GM12891 (cell line): ENCODE data around the gene CFHR4. TPM values are rescaled to one million over a fixed set of nuclear protein-coding genes. Genes with fewer than 3 reads are reported as not detected.
"Not testable (repeated sequence)": the region's sequence is repeated elsewhere in the genome, so short reads cannot be mapped to it uniquely, and the experiment has no call there.

Source experiments
- DNase-seq: peaks from one replicate; pipeline ENCODE4 v3.0.0; 2011; ENCODE audit warnings: low spot score; ENCODE audit not compliant: insufficient read length
- FAIRE-seq: peaks from 2 replicates; lab custom pipeline; 2011; peaks lifted over from hg19 to GRCh38; lab: Jason Lieb, UNC
- PAX5 ChIP-seq: IDR thresholded peaks from 2 replicates; pipeline ENCODE4 v1.6.1; 2011; ENCODE audit warnings: low read length, moderate library complexity, mild to moderate bottlenecking; ENCODE audit not compliant: insufficient read depth, severe bottlenecking
- POLR2A ChIP-seq: IDR thresholded peaks from 2 replicates; pipeline ENCODE4 v1.6.1; 2011; ENCODE audit warnings: low read depth, low read length, control low read depth
- POLR2AphosphoS5 ChIP-seq: IDR thresholded peaks from 2 replicates; pipeline ENCODE4 v1.6.1; 2011; ENCODE audit warnings: low read depth, low read length, control low read depth
- POU2F2 ChIP-seq: IDR thresholded peaks from 2 replicates; pipeline ENCODE4 v1.6.1; 2011; ENCODE audit warnings: low read depth, mild to moderate bottlenecking, control low read depth, low read length, moderate library complexity
- SPI1 ChIP-seq: IDR thresholded peaks from 2 replicates; pipeline ENCODE4 v1.6.1; 2011; ENCODE audit warnings: low read depth, low read length, control low read depth
- TAF1 ChIP-seq: IDR thresholded peaks from 2 replicates; pipeline ENCODE4 v1.6.1; 2011; ENCODE audit warnings: low read depth, low read length, control low read depth
- polyA plus RNA-seq: library from polyadenylated mRNA; unstranded; fragments of >200 nt; gene quantifications from one replicate; pipeline ENCODE4 v1.2.1, GENCODE V29; 2012; ENCODE audit warnings: low read depth, missing spikeins, inconsistent platforms; ENCODE audit not compliant: missing spikeins

Gene CFHR4
- not detected for polyA plus RNA-seq

DNA sequence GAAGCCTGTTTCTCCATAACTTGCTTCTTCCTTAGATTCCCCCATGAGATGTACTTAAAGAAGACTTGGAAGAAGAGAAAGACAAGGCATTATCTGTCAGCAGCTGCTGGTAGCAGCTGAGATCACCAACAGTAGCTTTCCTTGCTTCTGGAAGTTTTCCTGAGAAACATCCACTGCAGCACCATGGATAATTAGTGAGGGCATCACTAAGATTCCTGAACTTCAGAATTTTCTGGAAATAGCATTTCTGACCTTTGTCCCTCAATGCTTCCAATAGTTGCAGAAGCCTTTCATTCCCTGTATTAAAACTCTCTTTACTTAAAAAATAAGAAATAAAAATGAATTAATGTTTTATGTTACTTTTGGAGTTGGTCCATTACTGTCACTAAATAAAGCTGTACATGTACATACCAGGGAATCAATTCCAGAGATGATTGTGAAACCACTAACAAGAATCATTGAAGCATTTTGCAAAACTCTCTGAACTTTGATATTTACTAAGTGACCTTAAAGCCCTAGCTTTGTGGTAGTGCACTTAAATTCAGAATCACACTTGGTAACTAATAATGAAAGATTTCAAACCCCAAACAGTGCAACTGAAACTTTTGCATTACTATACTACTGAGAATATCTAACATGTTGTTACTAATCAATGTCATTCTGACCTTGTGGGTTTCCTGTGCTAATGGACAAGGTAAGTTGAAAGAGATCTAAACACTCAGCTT is at the start of gene CFHR4:
CFHR4 (plus strand) TSS at position 538 of the 725 bp plus-strand sequence; CDS start at position 637, 99 bp downstream.
- no peak for DNase-seq

DNA sequence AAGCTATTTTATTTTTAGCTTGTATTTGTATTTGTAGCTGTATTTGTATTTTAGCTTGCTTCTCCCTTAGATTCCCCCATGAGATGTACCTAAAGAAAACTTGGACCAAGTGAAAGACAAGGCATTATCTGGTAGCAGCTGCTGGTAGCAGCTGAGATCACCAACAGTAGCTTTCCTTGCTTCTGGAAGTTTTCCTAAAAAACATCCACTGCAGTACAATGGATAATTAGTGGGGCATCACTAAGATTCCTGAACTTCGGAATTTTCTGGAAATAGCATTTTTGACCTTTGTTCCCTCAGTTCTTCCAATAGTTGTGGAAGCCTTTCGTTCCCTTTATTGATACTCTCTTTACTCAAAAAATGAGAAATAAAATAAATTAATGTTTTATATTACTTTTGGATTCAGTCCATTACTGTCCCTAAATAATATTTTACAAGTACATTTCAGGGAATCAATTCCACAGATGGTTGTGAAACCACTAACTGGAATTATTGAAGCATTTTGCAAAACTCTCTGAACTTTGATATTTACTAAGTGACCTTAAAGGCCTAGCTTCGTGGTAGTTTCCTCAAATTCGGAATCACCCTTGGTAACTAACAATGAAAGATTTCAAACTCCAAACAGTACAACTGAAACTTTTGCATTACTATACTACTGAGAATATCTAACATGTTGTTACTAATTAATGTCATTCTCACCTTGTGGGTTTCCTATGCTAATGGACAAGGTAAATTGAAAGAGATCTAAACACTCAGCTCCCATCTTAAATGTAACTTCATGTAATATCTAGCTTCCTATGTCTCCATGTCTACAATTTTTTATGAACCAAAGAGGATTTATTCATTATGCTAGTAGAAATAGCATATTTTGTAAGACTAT is 38.0 kb upstream of the CFHR4 start:
- not testable (repeated sequence) for FAIRE-seq, DNase-seq

More for the DNA sequence above, at the start of gene CFHR4:
- no peak for TF ChIP-seq TAF1
- TF ChIP-seq PAX5 = no peak
- no peak for TF ChIP-seq POU2F2
- TF ChIP-seq POLR2A = no peak
- TF ChIP-seq SPI1 = no peak
- TF ChIP-seq POLR2AphosphoS5 = no peak
- no peak for FAIRE-seq

DNA sequence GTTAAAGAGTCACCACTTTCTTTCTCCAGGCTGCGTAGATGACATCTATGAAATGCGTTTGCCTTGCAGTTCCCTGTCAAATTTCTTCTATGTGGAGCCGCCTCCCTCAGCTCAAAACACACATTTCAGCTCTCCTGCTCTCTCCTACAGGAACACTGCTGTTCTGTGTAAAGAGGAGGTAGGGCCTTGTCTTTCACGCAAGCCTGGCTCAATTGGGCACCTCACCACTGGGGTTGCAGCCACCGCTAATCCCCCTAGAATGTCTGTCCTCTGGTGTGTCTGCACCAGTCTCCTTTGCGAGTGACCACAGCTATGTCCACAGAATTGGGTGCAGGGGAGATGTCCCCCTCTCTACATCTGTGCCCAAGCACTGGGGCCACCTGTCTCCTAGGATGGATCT is 31.8 kb upstream of the CFHR4 start:
- DNase-seq (no peak), FAIRE-seq (no peak)
- TF ChIP-seq POLR2AphosphoS5 = no peak

- DNase-seq (no peak), FAIRE-seq (no peak)
- TF ChIP-seq TAF1 (no peak), PAX5 (no peak), POLR2A (no peak), POLR2AphosphoS5 (no peak), POU2F2 (no peak), SPI1 (no peak)
These were observed 30.7 kb upstream of the CFHR4 start for GRCh38 chr1:196857188-196857587.

DNA sequence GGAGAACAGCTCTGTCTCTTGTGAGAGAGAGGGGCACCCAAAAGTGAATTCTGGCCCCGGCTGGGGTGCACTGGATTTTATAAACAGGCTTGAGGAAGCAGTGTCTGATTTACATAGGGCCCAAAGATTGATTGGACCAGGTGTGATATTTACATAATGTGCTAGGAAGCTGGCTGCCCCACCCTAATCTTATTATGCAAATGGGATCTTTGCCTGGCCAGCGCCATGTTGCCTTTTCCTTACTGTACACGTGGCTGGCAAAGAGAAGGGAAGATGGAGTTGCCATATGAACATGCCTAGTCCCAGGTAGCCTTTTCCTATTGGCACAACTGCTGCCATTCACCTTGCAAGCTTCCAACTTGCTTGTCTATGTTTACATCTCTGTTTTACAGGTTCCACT is 29.0 kb upstream of the CFHR4 start:
- FAIRE-seq = no peak
- TF ChIP-seq POU2F2 (no peak), SPI1 (no peak), POLR2AphosphoS5 (no peak), POLR2A (no peak), TAF1 (no peak), PAX5 (no peak)
- DNase-seq = no peak

GRCh38 chr1:196860323-196860884 is 27.4 kb upstream of the CFHR4 start:
- DNase-seq (no peak), FAIRE-seq (no peak)
- TF ChIP-seq POLR2A = no peak
- TF ChIP-seq TAF1 = no peak
- no peak for TF ChIP-seq PAX5
- no peak for TF ChIP-seq POU2F2
- no peak for TF ChIP-seq SPI1
- TF ChIP-seq POLR2AphosphoS5 = no peak

DNA sequence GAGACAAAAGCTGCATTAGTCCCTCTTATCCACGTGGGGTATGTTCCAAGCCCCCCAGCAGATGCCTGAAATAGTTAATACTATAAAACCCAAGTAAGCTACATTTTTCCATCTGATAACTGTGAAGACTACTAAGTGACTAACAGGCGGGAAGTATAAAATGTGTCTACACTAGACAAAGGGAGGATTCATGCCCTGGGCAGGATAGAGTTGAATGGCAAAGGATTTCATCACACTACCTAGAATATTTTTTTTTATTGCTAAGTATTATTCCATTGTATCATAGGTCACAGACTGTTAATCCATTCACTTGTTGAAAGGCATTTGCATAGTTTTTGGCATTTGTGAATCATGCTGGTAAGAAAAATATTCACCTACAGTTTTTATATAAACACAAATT is 26.4 kb upstream of the CFHR4 start:
- DNase-seq = no peak
- FAIRE-seq = no peak
- TF ChIP-seq PAX5 (no peak), POU2F2 (no peak)

GRCh38 chr1:196866974-196867373 is 20.9 kb upstream of the CFHR4 start:
- TF ChIP-seq PAX5 = no peak
- TF ChIP-seq SPI1 = no peak
- FAIRE-seq = no peak
- no peak for DNase-seq

DNA sequence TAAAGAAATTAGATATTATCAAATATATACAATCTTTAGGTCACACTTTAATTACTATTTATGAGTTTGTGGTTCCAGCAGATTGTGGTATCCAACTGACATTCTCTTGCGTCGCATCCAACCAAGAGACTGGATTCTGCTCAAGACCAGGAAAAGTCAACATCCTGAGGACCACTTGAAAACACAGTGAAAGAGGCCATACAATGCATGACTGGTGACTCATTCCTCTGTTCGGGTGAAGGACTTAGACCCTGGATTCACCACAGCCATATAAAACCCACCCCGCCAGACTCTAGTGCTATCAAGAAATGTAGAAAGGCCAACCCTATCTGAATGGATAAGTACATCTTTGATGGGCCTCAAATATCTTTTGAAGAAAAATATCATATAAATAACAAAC is 14.5 kb upstream of the CFHR4 start:
- TF ChIP-seq SPI1 = no peak
- TF ChIP-seq PAX5 = no peak
- TF ChIP-seq POU2F2 = no peak
- no peak for TF ChIP-seq POLR2A
- TF ChIP-seq TAF1 = no peak
- TF ChIP-seq POLR2AphosphoS5 = no peak
- FAIRE-seq = no peak
- DNase-seq = no peak

GRCh38 chr1:196875935-196876334 is 11.9 kb upstream of the CFHR4 start:
- FAIRE-seq = no peak
- TF ChIP-seq POU2F2 (no peak), SPI1 (no peak), POLR2AphosphoS5 (no peak), POLR2A (no peak), PAX5 (no peak)
- no peak for DNase-seq
